Type B pancreatic cell (in vitro differentiated cells): ENCODE measurements around the gene NBEAL1. TPM values are rescaled to one million over a fixed set of nuclear protein-coding genes. Genes with fewer than 3 reads are reported as not detected.
"Not testable (repeated sequence)": the region's sequence is repeated elsewhere in the genome, so short reads cannot be mapped to it uniquely, and the experiment has no call there.

Experiments
- DNase-seq: peaks from one replicate; pipeline ENCODE4 v3.0.0; 2021; ENCODE audit warnings: mixed read lengths; ENCODE audit not compliant: unreplicated experiment; ENCODE audit errors: extremely low spot score
- H3K27ac Mint-ChIP-seq: 2 replicates; pipeline ENCODE4 v1.8.0; 2021; ENCODE audit warnings: mild to moderate bottlenecking, mixed read lengths
- H3K27me3 Mint-ChIP-seq: 2 replicates; pipeline ENCODE4 v1.8.0; 2021; ENCODE audit warnings: mixed read lengths
- H3K36me3 Mint-ChIP-seq: 2 replicates; pipeline ENCODE4 v1.8.0; 2021; ENCODE audit warnings: mixed read lengths
- H3K4me1 Mint-ChIP-seq: one replicate; pipeline ENCODE4 v1.8.0; 2021; ENCODE audit warnings: mixed read lengths; ENCODE audit not compliant: unreplicated experiment
- H3K4me3 Mint-ChIP-seq: 2 replicates; pipeline ENCODE4 v1.8.0; 2021; ENCODE audit warnings: mild to moderate bottlenecking, mixed read lengths
- H3K9me3 Mint-ChIP-seq: 2 replicates; pipeline ENCODE4 v1.8.0; 2021; ENCODE audit warnings: mixed read lengths
- CTCF ChIP-seq: fragments of 200-600 bp; sonication (generic); conservative IDR thresholded peaks from 2 replicates; pipeline ENCODE4 v1.5.0; 2021; ENCODE audit warnings: antibody characterized with exemption, mild to moderate bottlenecking
- total RNA-seq: library from RNA; stranded (reverse); gene quantifications from 2 replicates; pipeline ENCODE4 v1.2.1, GENCODE V29; 2021; ENCODE audit warnings: low replicate concordance

The NBEAL1 gene
- total RNA-seq, 1 donor from 2014 or later, result 28.5 TPM

GRCh38 chr2:203104273-203104672 is 89.6 kb downstream of the NBEAL1 start:
- no peak for DNase-seq
- TF ChIP-seq CTCF, result no peak
- peaks cover 13% of the 10 kb centered on the region for H3K9me3 Mint-ChIP-seq

GRCh38 chr2:203105996-203106395 is 91.3 kb downstream of the NBEAL1 start:
- H3K27ac Mint-ChIP-seq, result peak overlapping the region; percentile 48
- H3K4me3 Mint-ChIP-seq, result no peak overlapping the region

More at GRCh38 chr2:203104273-203104672, 89.6 kb downstream of the NBEAL1 start:
- Mint-ChIP-seq H3K27ac (no peak overlapping the region), H3K36me3 (peaks cover 47% of the 10 kb centered on the region), H3K4me1 (no peaks in the 10 kb centered on the region), H3K27me3 (no peaks in the 10 kb centered on the region), H3K4me3 (no peak overlapping the region)

GRCh38 chr2:203110496-203110895 is 95.8 kb downstream of the NBEAL1 start:
- DNase-seq, H3K27ac Mint-ChIP-seq, H3K4me1 Mint-ChIP-seq, H3K9me3 Mint-ChIP-seq, H3K4me3 Mint-ChIP-seq, H3K27me3 Mint-ChIP-seq: not testable (repeated sequence)
- H3K36me3 Mint-ChIP-seq, result peaks cover 19% of the 10 kb centered on the region

More at GRCh38 chr2:203105996-203106395, 91.3 kb downstream of the NBEAL1 start:
- H3K36me3 Mint-ChIP-seq, result peaks cover 38% of the 10 kb centered on the region
- H3K4me1 Mint-ChIP-seq, result no peaks in the 10 kb centered on the region
- no peak for DNase-seq
- H3K27me3 Mint-ChIP-seq, result no peaks in the 10 kb centered on the region
- TF ChIP-seq CTCF, result no peak
- H3K9me3 Mint-ChIP-seq, result peaks cover 13% of the 10 kb centered on the region

GRCh38 chr2:203112342-203112741 is 97.7 kb downstream of the NBEAL1 start:
- DNase-seq, result no peak
- Mint-ChIP-seq H3K27ac (no peak overlapping the region), H3K36me3 (peaks cover 19% of the 10 kb centered on the region), H3K9me3 (no peaks in the 10 kb centered on the region), H3K4me3 (no peak overlapping the region), H3K27me3 (no peaks in the 10 kb centered on the region), H3K4me1 (no peaks in the 10 kb centered on the region)
- TF ChIP-seq CTCF, result no peak

GRCh38 chr2:203115201-203115700 is 100.6 kb downstream of the NBEAL1 start:
- H3K27me3 Mint-ChIP-seq, H3K9me3 Mint-ChIP-seq, H3K4me1 Mint-ChIP-seq, DNase-seq, H3K4me3 Mint-ChIP-seq, H3K27ac Mint-ChIP-seq: not testable (repeated sequence)
- H3K36me3 Mint-ChIP-seq, result peaks cover 25% of the 10 kb centered on the region

- peak; percentile 51 for TF ChIP-seq CTCF
- DNase-seq, result no peak
Observed at GRCh38 chr2:203122317-203122986, 107.8 kb downstream of the NBEAL1 start.

More at GRCh38 chr2:203122317-203122986, 107.8 kb downstream of the NBEAL1 start:
- H3K4me1 Mint-ChIP-seq, result peaks cover 8% of the 10 kb centered on the region
- peak overlapping the region; percentile 35 for H3K27ac Mint-ChIP-seq
- no peaks in the 10 kb centered on the region for H3K9me3 Mint-ChIP-seq
- H3K4me3 Mint-ChIP-seq, result peak overlapping the region; percentile 9
- no peaks in the 10 kb centered on the region for H3K27me3 Mint-ChIP-seq
- peaks cover 14% of the 10 kb centered on the region for H3K36me3 Mint-ChIP-seq
